GM12874 (cell line): ENCODE results near the gene SPDYE4.

Experiments used
- CTCF ChIP-seq: IDR thresholded peaks from 2 replicates; pipeline ENCODE4 v1.5.1; 2011; ENCODE audit warnings: low read depth, mild to moderate bottlenecking, control low read depth, low read length, moderate library complexity; ENCODE audit not compliant: insufficient read depth

SPDYE4 gene

GRCh38 chr17:8799570-8800212, 41.3 kb upstream of the SPDYE4 start:
- TF ChIP-seq CTCF, result no peak

GRCh38 chr17:8798846-8799569, 40.7 kb upstream of the SPDYE4 start, which contains the start of gene MFSD6L:
TSS of gene MFSD6L (minus strand) at chr17:8799365. CDS start at chr17:8799120, 245 bp downstream.
- TF ChIP-seq CTCF, result no peak; the same call in 1 of the 2 replicates

- no peak for TF ChIP-seq CTCF
These were observed 40.0 kb upstream of the SPDYE4 start for GRCh38 chr17:8798176-8798845.

GRCh38 chr17:8797621-8798175, 39.4 kb upstream of the SPDYE4 start:
- TF ChIP-seq CTCF, result no peak

GRCh38 chr17:8794636-8795035, 36.3 kb upstream of the SPDYE4 start:
- no peak for TF ChIP-seq CTCF

- TF ChIP-seq CTCF, result no peak
These were observed 35.3 kb upstream of the SPDYE4 start for GRCh38 chr17:8793649-8794048.

- no peak for TF ChIP-seq CTCF
These were observed 34.3 kb upstream of the SPDYE4 start for GRCh38 chr17:8792646-8793045.
